Heart right ventricle (tissue), 16 donors: ENCODE data around the gene DST. TPM values are rescaled to one million over a fixed set of nuclear protein-coding genes. Genes with fewer than 3 reads are reported as not detected.

Experiments used
- ATAC-seq, 8 donors: fragments of 200-7000 bp; cut with Tn5 transposase; one replicate each; pipeline ENCODE4 v1.9.1; 2020; ENCODE audit warnings: mild to moderate bottlenecking in 8 of 8, moderate library complexity in 8 of 8, moderate number of reproducible peaks in 1 of 8
- DNase-seq, 2 donors: peaks; one replicate each; pipeline ENCODE4 v3.0.0-alpha.2; 2020
- H3K27ac ChIP-seq, 10 donors: fragments of 200-600 bp; sonication (generic) in 2 of 10; one replicate each; pipeline versions ENCODE4 v1.5.0 to v1.8.0; 2020 to 2022; ENCODE audit warnings: mild to moderate bottlenecking in 3 of 10
- H3K27me3 ChIP-seq, 7 donors: fragments of 200-600 bp; one replicate each; pipeline ENCODE4 v1.8.0; 2021 to 2022; ENCODE audit warnings: mild to moderate bottlenecking in 2 of 7
- H3K36me3 ChIP-seq, 9 donors: fragments of 200-600 bp; sonication (generic) in 1 of 9; one replicate each; pipeline versions ENCODE4 v1.5.0 to v1.8.0; 2020 to 2022; ENCODE audit warnings: mild to moderate bottlenecking in 2 of 9
- H3K4me1 ChIP-seq, 9 donors: fragments of 200-600 bp; sonication (generic) in 1 of 9; one replicate each; pipeline versions ENCODE4 v1.5.0 to v1.8.0; 2020 to 2022; ENCODE audit warnings: mild to moderate bottlenecking in 4 of 9
- H3K4me3 ChIP-seq, 10 donors: fragments of 200-600 bp; sonication (generic) in 2 of 10; one replicate each; pipeline versions ENCODE4 v1.5.0 to v1.8.0; 2020 to 2022; ENCODE audit warnings: mild to moderate bottlenecking in 7 of 10, moderate library complexity in 2 of 10
- H3K9me3 ChIP-seq, 11 donors: fragments of 200-600 bp in 10 of 11; sonication (generic) in 2 of 11; one replicate each; pipeline versions ENCODE4 v1.5.0 to v1.8.0; 2013 to 2022; ENCODE audit warnings: mild to moderate bottlenecking in 2 of 11, control low read depth in 1 of 11, moderate library complexity in 1 of 11
- whole genome bisulfite sequencing, 2 donors: extraction: QIAGEN DNeasy Blood & Tissue Kit; methylation state at CpG; one replicate each; pipeline ENCODE4 v1.1.7; 2013; ENCODE audit warnings: inconsistent platforms in 1 of 2; 5-methylcytosine and 5-hydroxymethylcytosine counted together
- intact Hi-C, 10 donors: fragments of 100-400 bp; cut with DNase I; formaldehyde crosslinking; loops; one replicate each; pipeline versions ENCODE4 v1.11.1 to v1.14.2; 2022
- polyA plus RNA-seq, 2 donors: library from polyadenylated mRNA; stranded (reverse); fragments of 200-250 nt; gene quantifications; one replicate each; pipeline ENCODE4 v1.2.3, GENCODE V29; 2013
- total RNA-seq, 10 donors: library from RNA; stranded (reverse); fragmentation: NEBNext Ultra II Directional in 3 of 10; extraction: Animal tissue kit (Norgen Biotek cat#: 25700) in 3 of 10; gene quantifications; one replicate each; pipeline versions ENCODE4 v1.2.1 to v1.2.4, GENCODE V29; 2021 to 2023
- TF ChIP-seq, protein P1 (sequence below), 9 donors: fragments of 200-600 bp; sonication (generic) in 2 of 9; IDR thresholded peaks; one replicate each; pipeline versions ENCODE4 v1.5.0 to v1.8.0; 2021 to 2022; ENCODE audit warnings: antibody characterized with exemption in 9 of 9, mild to moderate bottlenecking in 5 of 9, moderate library complexity in 1 of 9
- donor health status: Arrhythmogenic right ventricular cardiomyopathy.
- donor health status: ischemic (EF 13 %, LVEDD 7.1; RV severe dilation, severe dysfunction).
- donor health status: healthy with polysubstance abuse.
- donor health status: DM: no; HTN: yes; CAD: no.
- donor health status: DM: no; HTN: no; CAD: no.
- donor health status: ischemic (EF 25% LVEDD 6.9; RV normal size, moderate dysfunction).
- donor health status: ischemic (EF 25% LVEDD 5.7; RV mildly dilated, moderate dysfunction).
- donor health status: healthy.
- donor health status: DM: yes; HTN: yes; CAD: no.
- donor health status: Ischemic cardiomyopathy.
- donor health status: ischemic (EF 35%, LVEDD 5.7; RV mildly dilated, moderate dysfunction).
- donor health status: nonischemic (EF 11% LVEDD 7.7; RV severe dilation, severe dysfunction).
- donor health status: DM: yes; HTN: yes; CAD: no.
- donor health status: PGD.
- donor health status: ischemic (EF 29% LVEDD 5.4; RV normal size, mild dysfunction).
- donor health status: nonischemic (EF 23%, LVEDD 6.1; RV moderate dilation, normal function).

The DST gene
- total and polyA plus RNA-seq, 12 donors = 103 to 619 (median 433) TPM

DNA sequence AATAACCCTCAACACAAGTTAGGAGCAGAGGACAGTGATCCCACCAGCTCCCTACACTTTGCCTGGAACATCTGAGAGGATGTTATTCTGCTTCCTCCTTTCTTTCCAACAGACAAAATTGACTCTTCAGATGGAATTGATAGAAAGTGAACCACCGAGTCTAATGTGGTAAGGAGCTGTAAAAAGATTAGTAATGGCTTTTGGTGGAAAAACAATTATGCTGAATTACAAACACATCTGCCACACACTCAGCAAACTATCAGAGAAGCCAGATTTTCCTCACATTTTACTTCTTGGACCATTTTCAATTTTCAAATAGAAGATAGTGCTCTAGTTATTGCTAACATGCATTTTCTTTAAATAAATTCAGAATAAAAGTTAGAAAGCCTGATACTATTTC lies 223.5 kb downstream of the DST start:
- DNase-seq = no peak
- Histone ChIP-seq H3K27ac (no peak overlapping the region), H3K36me3 (no peaks in the 10 kb centered on the region), H3K4me3 (no peak overlapping the region), H3K9me3 (no peaks in the 10 kb centered on the region), H3K27me3 (no peaks in the 10 kb centered on the region), H3K4me1 (peaks cover 0 to 15% (median 4%) of the 10 kb centered on the region in 9 donors)
- intact Hi-C loops = no loop called here
- no peak for ATAC-seq
- TF ChIP-seq, protein P1, sequence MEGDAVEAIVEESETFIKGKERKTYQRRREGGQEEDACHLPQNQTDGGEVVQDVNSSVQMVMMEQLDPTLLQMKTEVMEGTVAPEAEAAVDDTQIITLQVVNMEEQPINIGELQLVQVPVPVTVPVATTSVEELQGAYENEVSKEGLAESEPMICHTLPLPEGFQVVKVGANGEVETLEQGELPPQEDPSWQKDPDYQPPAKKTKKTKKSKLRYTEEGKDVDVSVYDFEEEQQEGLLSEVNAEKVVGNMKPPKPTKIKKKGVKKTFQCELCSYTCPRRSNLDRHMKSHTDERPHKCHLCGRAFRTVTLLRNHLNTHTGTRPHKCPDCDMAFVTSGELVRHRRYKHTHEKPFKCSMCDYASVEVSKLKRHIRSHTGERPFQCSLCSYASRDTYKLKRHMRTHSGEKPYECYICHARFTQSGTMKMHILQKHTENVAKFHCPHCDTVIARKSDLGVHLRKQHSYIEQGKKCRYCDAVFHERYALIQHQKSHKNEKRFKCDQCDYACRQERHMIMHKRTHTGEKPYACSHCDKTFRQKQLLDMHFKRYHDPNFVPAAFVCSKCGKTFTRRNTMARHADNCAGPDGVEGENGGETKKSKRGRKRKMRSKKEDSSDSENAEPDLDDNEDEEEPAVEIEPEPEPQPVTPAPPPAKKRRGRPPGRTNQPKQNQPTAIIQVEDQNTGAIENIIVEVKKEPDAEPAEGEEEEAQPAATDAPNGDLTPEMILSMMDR (IDR thresholded peaks at IDR 0.05) = no peak
- WGBS, 2 donors = 45 to 55% methylated on average over 1 of the region's 1 CpG

DNA sequence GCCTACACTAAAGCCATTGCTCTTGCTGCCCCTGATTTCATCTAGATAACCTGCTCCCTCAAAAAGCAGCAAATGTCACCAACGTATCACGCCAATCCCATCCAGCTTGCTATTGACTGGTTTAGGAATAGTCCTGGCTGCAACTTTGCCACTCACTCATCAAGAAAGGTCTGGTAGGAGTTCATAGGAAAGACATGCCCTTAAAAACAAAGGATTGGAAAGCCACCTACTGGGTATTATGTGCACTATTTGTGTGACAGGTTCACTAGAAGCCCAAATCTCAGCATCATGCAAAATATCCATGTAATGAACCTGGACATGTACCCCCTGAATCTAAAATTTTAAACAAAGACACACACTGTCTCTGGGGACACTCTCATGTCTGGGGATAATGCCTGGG lies 224.9 kb downstream of the DST start:
- Histone ChIP-seq H3K36me3 (no peaks in the 10 kb centered on the region), H3K27me3 (no peaks in the 10 kb centered on the region), H3K9me3 (no peaks in the 10 kb centered on the region), H3K4me3 (no peak overlapping the region), H3K4me1 (peaks cover 0 to 11% (median 0%) of the 10 kb centered on the region in 9 donors), H3K27ac (no peak overlapping the region)
- no peak for DNase-seq
- WGBS, 2 donors = 94 to 99% methylated on average over 2 of the region's 2 CpGs
- no peak for ATAC-seq
- intact Hi-C loops = no loop called here
- TF ChIP-seq, protein P1 (IDR thresholded peaks at IDR 0.05) = no peak

DNA sequence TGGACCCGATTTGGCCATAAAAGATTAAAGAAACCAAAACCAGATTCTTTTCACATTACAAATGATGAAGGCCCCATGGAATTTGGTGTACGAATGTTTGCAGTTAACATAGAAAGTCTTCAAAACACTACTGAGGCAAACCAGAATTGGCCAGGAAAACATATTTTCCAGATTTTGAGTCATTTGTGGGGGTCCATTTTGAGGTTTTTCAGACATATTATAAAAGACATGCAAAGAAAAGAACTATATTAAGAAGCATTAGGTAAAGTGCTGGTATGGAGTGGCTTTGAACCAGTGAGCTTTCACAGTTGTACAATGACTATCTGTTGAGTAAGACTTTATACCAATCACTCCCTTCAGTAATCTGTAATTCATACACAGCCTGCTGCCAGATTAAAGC lies 226.4 kb downstream of the DST start:
- WGBS, 2 donors = 77 to 85% methylated on average over 2 of the region's 2 CpGs
- intact Hi-C loops = no loop called here
- DNase-seq = no peak
- Histone ChIP-seq H3K27ac (peak overlapping the region in 1 of 10 donors; percentile 11), H3K4me3 (no peak overlapping the region), H3K4me1 (peaks cover 0 to 11% (median 0%) of the 10 kb centered on the region in 9 donors), H3K36me3 (no peaks in the 10 kb centered on the region), H3K27me3 (no peaks in the 10 kb centered on the region), H3K9me3 (no peaks in the 10 kb centered on the region)
- no peak for ATAC-seq
- TF ChIP-seq, protein P1 (IDR thresholded peaks at IDR 0.05) = no peak

DNA sequence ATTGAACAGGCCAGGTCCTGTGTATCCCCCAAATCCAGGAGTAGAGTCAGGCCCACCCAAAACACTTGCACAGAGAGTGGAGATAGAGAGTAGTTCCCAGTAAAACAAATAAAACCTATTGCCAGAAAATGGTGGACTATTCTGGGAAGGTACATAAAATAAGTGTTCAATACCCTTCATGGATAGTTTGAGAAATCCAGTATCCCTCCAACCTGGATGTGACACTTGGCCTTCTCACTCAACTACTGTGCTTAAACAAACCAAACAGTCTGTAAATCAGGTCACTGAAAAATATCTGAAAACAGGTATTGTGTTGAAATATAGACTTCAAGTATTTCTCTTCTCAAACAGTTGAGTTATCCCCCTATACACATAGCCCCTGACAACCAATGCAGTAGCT lies 233.7 kb downstream of the DST start:
- Histone ChIP-seq H3K27me3 (no peaks in the 10 kb centered on the region), H3K9me3 (no peaks in the 10 kb centered on the region), H3K36me3 (no peaks in the 10 kb centered on the region), H3K4me1 (peaks cover 0 to 16% (median 5%) of the 10 kb centered on the region in 9 donors), H3K27ac (no peak overlapping the region), H3K4me3 (no peak overlapping the region)
- DNase-seq (no peak), ATAC-seq (no peak)
- TF ChIP-seq, protein P1 (IDR thresholded peaks at IDR 0.05) = no peak
- intact Hi-C loops = no loop called here
